ENCODE results near the gene ADCK2. TPM values are rescaled to one million over a fixed set of nuclear protein-coding genes. Genes with fewer than 3 reads are reported as not detected.

The ADCK2 gene
- total and polyA plus RNA-seq, 2 donors (not counting 3 experiments of a cell fraction or from before 2014, with no cell fraction given) = 10.3 to 13.3 TPM

DNA sequence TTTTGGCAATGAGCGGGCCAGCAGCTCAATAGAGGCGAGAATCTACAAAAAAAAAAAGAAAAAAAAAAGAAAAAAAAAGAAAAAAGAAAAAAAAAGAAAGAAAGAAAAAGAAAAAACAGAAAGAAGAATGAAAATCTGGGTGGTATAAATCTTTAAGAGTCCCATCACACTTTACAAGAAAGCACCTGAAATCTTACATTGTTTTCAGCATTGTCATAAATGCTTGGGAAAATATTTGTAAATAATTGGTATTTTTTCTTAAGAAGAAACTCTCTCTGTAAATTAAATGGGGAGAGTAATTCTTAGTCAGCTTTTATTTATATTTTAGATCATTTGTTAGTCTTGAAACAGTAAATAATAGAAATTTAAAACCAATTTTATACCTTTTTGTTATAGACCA lies 62.0 kb downstream of the ADCK2 start:
- CTCF ChIA-PET = no interaction called here
- dilution Hi-C loops (cut with MboI; ENCODE audit: extremely low pct_ligation_motif_present, low sequenced_read_pairs) = no loop called here

More for the DNA sequence above, 62.0 kb downstream of the ADCK2 start:
- no peaks in the 10 kb centered on the region for H3K4me1 ChIP-seq (ENCODE audit: control insufficient read depth, extremely low read depth, insufficient read depth, low read length)
- no peaks in the 10 kb centered on the region for H3K79me2 ChIP-seq (ENCODE audit: control insufficient read depth, insufficient read depth, low read length)
- H3K4me2 ChIP-seq (ENCODE audit: insufficient read depth, low read length) = no peak overlapping the region
- DNase-seq (ENCODE audit: low read depth, low spot score) = no peak
- no peaks in the 10 kb centered on the region for H3K9me3 ChIP-seq (replicated peaks; ENCODE audit: control insufficient read depth, insufficient read depth, low read length)
- H4K20me1 ChIP-seq (replicated peaks; ENCODE audit: control insufficient read depth, extremely low read depth, insufficient read depth, low read length) = no peaks in the 10 kb centered on the region
- no TSS peak for BruUV-seq (replicated peaks)
- no peak overlapping the region for H3K27ac ChIP-seq (ENCODE audit: insufficient read depth, low read depth, low read length)
- H3K4me3 ChIP-seq (replicated peaks in 1 of 3; ENCODE audit: insufficient read depth in 1 of 3, low read depth in 1 of 3, low read length in 3 of 3) = no peak overlapping the region
- TF ChIP-seq, protein P1, sequence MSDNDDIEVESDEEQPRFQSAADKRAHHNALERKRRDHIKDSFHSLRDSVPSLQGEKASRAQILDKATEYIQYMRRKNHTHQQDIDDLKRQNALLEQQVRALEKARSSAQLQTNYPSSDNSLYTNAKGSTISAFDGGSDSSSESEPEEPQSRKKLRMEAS (IDR thresholded peaks at IDR 0.05; ENCODE audit: insufficient read depth, insufficient read length) = no peak
- TF ChIP-seq GATA2 (IDR thresholded peaks at IDR 0.05; ENCODE audit: insufficient read depth, insufficient read length, low read depth, low read length) (no peak), MYC (IDR thresholded peaks at IDR 0.05; ENCODE audit: low read depth, low read length) (no peak), POLR2A (IDR thresholded peaks at IDR 0.05; ENCODE audit: low read depth, low read length) (no peak), JUN (IDR thresholded peaks at IDR 0.05; ENCODE audit: borderline replicate concordance, insufficient read depth, insufficient read length, low read depth) (no peak), EZH2 (IDR thresholded peaks at IDR 0.05; ENCODE audit: borderline replicate concordance, low read depth, low read length, severe bottlenecking) (no peak), POLR2AphosphoS5 (IDR thresholded peaks at IDR 0.05; ENCODE audit: insufficient read depth, low read depth, low read length) (no peak), FOS (IDR thresholded peaks at IDR 0.05; ENCODE audit: borderline replicate concordance, insufficient read depth, low read length) (no peak)
- TF ChIP-seq, protein P2, sequence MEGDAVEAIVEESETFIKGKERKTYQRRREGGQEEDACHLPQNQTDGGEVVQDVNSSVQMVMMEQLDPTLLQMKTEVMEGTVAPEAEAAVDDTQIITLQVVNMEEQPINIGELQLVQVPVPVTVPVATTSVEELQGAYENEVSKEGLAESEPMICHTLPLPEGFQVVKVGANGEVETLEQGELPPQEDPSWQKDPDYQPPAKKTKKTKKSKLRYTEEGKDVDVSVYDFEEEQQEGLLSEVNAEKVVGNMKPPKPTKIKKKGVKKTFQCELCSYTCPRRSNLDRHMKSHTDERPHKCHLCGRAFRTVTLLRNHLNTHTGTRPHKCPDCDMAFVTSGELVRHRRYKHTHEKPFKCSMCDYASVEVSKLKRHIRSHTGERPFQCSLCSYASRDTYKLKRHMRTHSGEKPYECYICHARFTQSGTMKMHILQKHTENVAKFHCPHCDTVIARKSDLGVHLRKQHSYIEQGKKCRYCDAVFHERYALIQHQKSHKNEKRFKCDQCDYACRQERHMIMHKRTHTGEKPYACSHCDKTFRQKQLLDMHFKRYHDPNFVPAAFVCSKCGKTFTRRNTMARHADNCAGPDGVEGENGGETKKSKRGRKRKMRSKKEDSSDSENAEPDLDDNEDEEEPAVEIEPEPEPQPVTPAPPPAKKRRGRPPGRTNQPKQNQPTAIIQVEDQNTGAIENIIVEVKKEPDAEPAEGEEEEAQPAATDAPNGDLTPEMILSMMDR (IDR thresholded peaks at IDR 0.05; ENCODE audit: extremely low read depth in 1 of 2, insufficient read depth in 1 of 2, low read depth in 1 of 2, low read length in 2 of 2) = no peak
- intact Hi-C loops (cut with micrococcal nuclease) = no loop called here
- H3K9ac ChIP-seq (replicated peaks; ENCODE audit: extremely low read depth, insufficient read depth, low read length) = no peak overlapping the region
- no peak overlapping the region for H2AFZ ChIP-seq (ENCODE audit: low read depth, low read length)
- peaks cover 0 to 2% of the 10 kb centered on the region in 2 experiments for H3K36me3 ChIP-seq (ENCODE audit: control insufficient read depth in 2 of 2, extremely low read depth in 1 of 2, insufficient read depth in 2 of 2, low read length in 2 of 2)
- H3K27me3 ChIP-seq (ENCODE audit: control insufficient read depth in 2 of 2, insufficient read depth in 2 of 2, low read length in 2 of 2) = no peaks in the 10 kb centered on the region
- FAIRE-seq = no peak
- H3K9me1 ChIP-seq (replicated peaks; ENCODE audit: control insufficient read depth, extremely low read depth, insufficient read depth, low read length) = no peaks in the 10 kb centered on the region
- POLR2A ChIA-PET = no interaction called here
